HG02981 (cell line): ENCODE results near the gene STK24.
"Not testable (repeated sequence)": the region's sequence is repeated elsewhere in the genome, so short reads cannot be mapped to it uniquely, and the experiment has no call there.

Source experiments
- ATAC-seq: cut with Tn5 transposase; IDR thresholded peaks from one replicate; pipeline ENCODE4 v1.9.1; 2021; ENCODE audit warnings: mild to moderate bottlenecking, moderate library complexity; ENCODE audit not compliant: unreplicated experiment

The STK24 gene

GRCh38 chr13:98576963-98577835, at the start of gene STK24:
Gene STK24 (minus strand): TSS chr13:98577107. CDS start chr13:98576786, 321 bp downstream.
- peak; percentile 60 for ATAC-seq

GRCh38 chr13:98626298-98626935, 49.5 kb upstream of the STK24 start:
- no peak for ATAC-seq

- ATAC-seq: not testable (repeated sequence)
Observed at GRCh38 chr13:98624589-98624988, 47.7 kb upstream of the STK24 start.

- ATAC-seq: no peak
Observed at GRCh38 chr13:98622931-98623331, 46.0 kb upstream of the STK24 start.

- no peak for ATAC-seq
Observed at GRCh38 chr13:98619556-98619955, 42.6 kb upstream of the STK24 start.

GRCh38 chr13:98615595-98615994, 38.7 kb upstream of the STK24 start:
- not testable (repeated sequence) for ATAC-seq

GRCh38 chr13:98613591-98613990, 36.7 kb upstream of the STK24 start:
- no peak for ATAC-seq

GRCh38 chr13:98609756-98610155, 32.8 kb upstream of the STK24 start:
- no peak for ATAC-seq

GRCh38 chr13:98606296-98606695, 29.4 kb upstream of the STK24 start:
- ATAC-seq: no peak

- ATAC-seq: no peak
Observed at GRCh38 chr13:98599502-98600328, 22.8 kb upstream of the STK24 start.

- no peak for ATAC-seq
Observed at GRCh38 chr13:98598043-98598442, 21.1 kb upstream of the STK24 start.

- ATAC-seq: no peak
Observed at GRCh38 chr13:98595134-98595533, 18.2 kb upstream of the STK24 start.

- ATAC-seq: no peak
Observed at GRCh38 chr13:98592362-98592732, 15.4 kb upstream of the STK24 start.

- no peak for ATAC-seq
Observed at GRCh38 chr13:98591721-98592361, 14.9 kb upstream of the STK24 start.

- ATAC-seq: not testable (repeated sequence)
Observed at GRCh38 chr13:98590471-98590870, 13.6 kb upstream of the STK24 start.

GRCh38 chr13:98589516-98589915, 12.6 kb upstream of the STK24 start:
- ATAC-seq: not testable (repeated sequence)

GRCh38 chr13:98586400-98587345, 9.8 kb upstream of the STK24 start:
- no peak for ATAC-seq

- no peak for ATAC-seq
Observed at GRCh38 chr13:98585946-98586345, 9.0 kb upstream of the STK24 start.

- ATAC-seq: no peak
Observed at GRCh38 chr13:98585398-98585754, 8.5 kb upstream of the STK24 start.
